CD4-positive, alpha-beta T cell (primary cell): ENCODE measurements around the gene PLBD2. TPM values are rescaled to one million over a fixed set of nuclear protein-coding genes. Genes with fewer than 3 reads are reported as not detected.

Experiments
- ATAC-seq: fragments of 200-7000 bp; cut with Tn5 transposase; one replicate; pipeline ENCODE4 v1.10.0; 2022; ENCODE audit warnings: mild to moderate bottlenecking; ENCODE audit not compliant: poor library complexity
- CTCF ChIA-PET: fragments of 350-600 bp; sonication (Branson Sonifier 250); formaldehyde crosslinking; loops from one replicate; lab custom pipeline; 2021; ENCODE audit warnings: antibody characterized with exemption, inconsistent platforms; lab: Charles Lee
- POLR2A ChIA-PET: fragments of 350-600 bp; sonication (Branson Sonifier 250); formaldehyde crosslinking; loops from one replicate; lab custom pipeline; 2021; ENCODE audit warnings: antibody characterized with exemption, inconsistent platforms; lab: Charles Lee
- DNase-seq, 14 experiments: peaks; one replicate each; pipeline ENCODE4 v3.0.0-alpha.2; 2013 to 2020; ENCODE audit warnings: mixed read lengths in 2 of 14
- H3K27ac ChIP-seq, 2 donors: one replicate each; pipeline versions ENCODE4 v1.5.1 to v1.7.0; 2013; ENCODE audit warnings: low read length in 2 of 2, low read depth in 1 of 2, mild to moderate bottlenecking in 1 of 2
- H3K27me3 ChIP-seq, 2 experiments: 1 replicate in 1 of 2; 2 replicates in 1 of 2; pipeline versions ENCODE4 v1.6.1 to v1.7.0; 2013; ENCODE audit warnings: low read length in 2 of 2, control low read depth in 1 of 2, mild to moderate bottlenecking in 1 of 2, moderate library complexity in 1 of 2; ENCODE audit not compliant: insufficient read depth in 2 of 2, control insufficient read depth in 1 of 2
- H3K36me3 ChIP-seq: one replicate; pipeline ENCODE4 v1.6.1; 2013; ENCODE audit warnings: low read length, control low read depth; ENCODE audit not compliant: insufficient read depth
- H3K4me1 ChIP-seq: one replicate; pipeline ENCODE4 v1.6.1; 2013; ENCODE audit warnings: low read length, control low read depth; ENCODE audit not compliant: insufficient read depth
- H3K4me3 ChIP-seq: one replicate; pipeline ENCODE4 v1.5.1; 2013; ENCODE audit warnings: mild to moderate bottlenecking, low read length, moderate library complexity
- H3K9me3 ChIP-seq, 2 experiments: 1 replicate in 1 of 2; 2 replicates in 1 of 2; pipeline versions ENCODE4 v1.6.1 to v1.7.0; 2013; ENCODE audit warnings: low read length in 2 of 2, mild to moderate bottlenecking in 2 of 2, control low read depth in 1 of 2, moderate library complexity in 1 of 2; ENCODE audit not compliant: control insufficient read depth in 1 of 2, insufficient read depth in 1 of 2
- H3K27ac Mint-ChIP-seq: one replicate; pipeline ENCODE4 v1.8.0; 2020; ENCODE audit warnings: mixed read lengths
- H3K27me3 Mint-ChIP-seq: one replicate; pipeline ENCODE4 v1.8.0; 2021; ENCODE audit warnings: mixed read lengths
- H3K36me3 Mint-ChIP-seq: one replicate; pipeline ENCODE4 v1.8.0; 2021; ENCODE audit warnings: low read depth, mixed read lengths
- H3K4me1 Mint-ChIP-seq: one replicate; pipeline ENCODE4 v1.8.0; 2021; ENCODE audit warnings: low read depth, mixed read lengths
- H3K4me3 Mint-ChIP-seq: one replicate; pipeline ENCODE4 v1.8.0; 2020; ENCODE audit warnings: mild to moderate bottlenecking, mixed read lengths
- H3K9me3 Mint-ChIP-seq: one replicate; pipeline ENCODE4 v1.8.0; 2020; ENCODE audit warnings: mixed read lengths
- intact Hi-C, 2 experiments: fragments of 100-400 bp; cut with DNase I in 1 of 2; cut with micrococcal nuclease in 1 of 2; formaldehyde crosslinking; loops; one replicate each; pipeline versions ENCODE4 v1.15.1 to v1.9.0; 2023 to 2025; cut with DNase I, micrococcal nuclease
- total RNA-seq, 174 experiments: library from RNA in 2 of 174; stranded (reverse) in 2 of 174; gene quantifications; one replicate each; pipeline ENCODE4 v1.2.3 and lab custom pipeline; 2021 to 2026
- TF ChIP-seq, protein P1 (sequence below): fragments of 200-600 bp; IDR thresholded peaks from one replicate; pipeline ENCODE4 v1.8.0; 2022; ENCODE audit warnings: antibody characterized with exemption, mild to moderate bottlenecking

Gene PLBD2
- total RNA-seq, 2 experiments from 2014 or later, result 10.4 to 12.2 TPM

DNA sequence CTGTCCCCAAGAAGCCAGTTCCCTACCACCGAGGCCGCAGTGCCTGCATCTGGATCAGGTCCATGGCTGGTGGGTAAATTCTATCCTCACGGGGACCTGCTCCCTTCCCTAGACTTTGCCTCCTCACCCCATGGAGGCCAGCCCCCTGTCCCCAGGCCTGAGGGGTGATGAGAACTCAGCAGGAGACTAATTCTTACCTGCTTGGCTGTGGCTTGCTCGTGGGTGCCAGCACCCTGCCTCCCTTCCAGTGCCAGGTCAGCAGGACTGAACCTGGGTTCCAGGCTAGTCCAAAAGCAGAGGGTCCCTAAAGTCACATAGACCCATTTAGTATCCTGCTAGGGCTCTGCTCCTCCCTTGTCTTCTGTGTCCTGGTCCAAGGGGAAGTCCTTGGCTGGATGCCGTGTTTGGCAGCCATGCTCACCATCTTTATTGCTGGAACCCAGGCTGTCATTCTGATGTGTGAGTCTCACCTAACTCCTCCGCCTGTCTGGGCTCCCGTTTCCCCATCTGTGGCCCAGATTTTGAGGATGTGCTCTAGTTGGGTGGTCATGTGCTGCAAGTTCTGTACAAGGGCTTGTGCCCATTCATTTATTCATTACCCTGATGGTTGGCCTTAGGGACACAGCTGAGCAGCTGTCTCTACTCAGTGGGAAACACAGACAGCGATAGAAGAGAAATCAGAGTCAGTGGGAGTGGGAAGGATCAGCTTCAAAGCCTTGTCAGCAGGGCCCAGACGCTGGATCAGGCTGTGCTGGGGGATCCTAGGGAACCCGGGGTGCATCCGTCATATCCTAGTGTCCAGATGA, 949 bp downstream of the PLBD2 start:
- no peaks in the 10 kb centered on the region for H3K27me3 ChIP-seq
- no peaks in the 10 kb centered on the region for H3K9me3 Mint-ChIP-seq
- no peak for ATAC-seq
- H3K9me3 ChIP-seq, result no peaks in the 10 kb centered on the region
- H3K4me1 ChIP-seq, result peaks cover 22% of the 10 kb centered on the region
- TF ChIP-seq, protein P1, sequence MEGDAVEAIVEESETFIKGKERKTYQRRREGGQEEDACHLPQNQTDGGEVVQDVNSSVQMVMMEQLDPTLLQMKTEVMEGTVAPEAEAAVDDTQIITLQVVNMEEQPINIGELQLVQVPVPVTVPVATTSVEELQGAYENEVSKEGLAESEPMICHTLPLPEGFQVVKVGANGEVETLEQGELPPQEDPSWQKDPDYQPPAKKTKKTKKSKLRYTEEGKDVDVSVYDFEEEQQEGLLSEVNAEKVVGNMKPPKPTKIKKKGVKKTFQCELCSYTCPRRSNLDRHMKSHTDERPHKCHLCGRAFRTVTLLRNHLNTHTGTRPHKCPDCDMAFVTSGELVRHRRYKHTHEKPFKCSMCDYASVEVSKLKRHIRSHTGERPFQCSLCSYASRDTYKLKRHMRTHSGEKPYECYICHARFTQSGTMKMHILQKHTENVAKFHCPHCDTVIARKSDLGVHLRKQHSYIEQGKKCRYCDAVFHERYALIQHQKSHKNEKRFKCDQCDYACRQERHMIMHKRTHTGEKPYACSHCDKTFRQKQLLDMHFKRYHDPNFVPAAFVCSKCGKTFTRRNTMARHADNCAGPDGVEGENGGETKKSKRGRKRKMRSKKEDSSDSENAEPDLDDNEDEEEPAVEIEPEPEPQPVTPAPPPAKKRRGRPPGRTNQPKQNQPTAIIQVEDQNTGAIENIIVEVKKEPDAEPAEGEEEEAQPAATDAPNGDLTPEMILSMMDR, result no peak
- peak overlapping the region; percentile 80 for H3K27ac Mint-ChIP-seq
- intact Hi-C loops, result loop anchor here in 1 of 2 experiments (2.0 to 10.0 kb wide), 4 partner anchors 137 to 1995 kb away; partner anchors contain the start of genes DDX54, PHETA1, RITA1 and TPCN1
- H3K36me3 Mint-ChIP-seq, result no peaks in the 10 kb centered on the region
- peak overlapping the region; percentile 52 to 75 for H3K27ac ChIP-seq
- DNase-seq, result peak in 2 of 14 experiments; percentile 35 to 40
- H3K36me3 ChIP-seq, result no peaks in the 10 kb centered on the region
- no peaks in the 10 kb centered on the region for H3K27me3 Mint-ChIP-seq
- peaks cover 24% of the 10 kb centered on the region for H3K4me1 Mint-ChIP-seq
- peak overlapping the region; percentile 88 for H3K4me3 Mint-ChIP-seq
- CTCF ChIA-PET, result no interaction called here
- POLR2A ChIA-PET, result interaction anchor here (1.6 kb wide), 1 partner anchor 24 kb away, joined by 7 read pairs; the partner anchor contains the start of gene SLC8B1
- H3K4me3 ChIP-seq, result peak overlapping the region; percentile 85

DNA sequence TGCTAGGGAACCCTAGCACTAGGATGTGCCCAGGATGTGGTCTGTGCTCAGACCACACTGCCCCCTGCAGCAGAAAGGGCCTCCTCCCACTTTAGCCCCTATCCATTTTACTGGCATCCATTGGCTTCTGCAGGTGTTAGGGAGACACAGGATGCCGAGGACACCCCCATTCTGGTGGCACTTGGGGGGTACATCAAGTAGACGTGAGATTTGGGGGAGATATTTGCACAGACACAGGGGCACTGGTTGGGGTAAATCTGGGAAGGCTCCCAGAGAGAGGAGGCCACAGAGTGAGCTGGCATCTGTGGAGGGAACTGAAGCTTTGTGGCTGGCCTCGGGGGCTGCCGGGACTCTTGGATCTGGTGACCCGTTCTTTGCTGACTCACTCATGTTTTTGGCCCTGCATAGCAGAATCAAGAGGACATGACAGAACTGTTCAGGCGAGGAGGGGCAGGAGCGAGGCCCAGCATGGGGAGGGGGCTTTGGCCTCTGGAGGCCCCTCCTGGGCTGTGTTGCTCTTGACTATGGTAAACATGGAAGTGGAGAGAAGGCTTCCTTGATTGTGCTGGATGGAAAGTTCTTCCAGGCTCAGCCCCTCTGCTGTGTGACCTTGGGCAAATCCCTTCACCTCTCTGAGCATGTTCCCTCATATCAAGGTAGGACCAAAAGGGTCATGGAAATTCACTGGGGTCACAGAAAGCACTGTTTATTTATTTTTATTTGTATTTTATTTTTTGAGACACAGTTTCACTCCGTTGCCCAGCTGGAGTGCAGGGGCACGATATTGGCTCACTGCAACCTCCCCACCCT, 1.8 kb downstream of the PLBD2 start:
- peaks cover 24% of the 10 kb centered on the region for H3K4me1 Mint-ChIP-seq
- H3K36me3 ChIP-seq, result no peaks in the 10 kb centered on the region
- ChIA-PET POLR2A (no interaction called here), CTCF (no interaction called here)
- H3K9me3 Mint-ChIP-seq, result no peaks in the 10 kb centered on the region
- peak in 2 of 14 experiments; percentile 35 to 42 for DNase-seq
- H3K27me3 Mint-ChIP-seq, result no peaks in the 10 kb centered on the region
- intact Hi-C loops, result loop anchor here in 1 of 2 experiments (2.0 to 10.0 kb wide), 4 partner anchors 138 to 1995 kb away; partner anchors contain the start of genes DDX54, PHETA1, RITA1 and TPCN1
- no peak overlapping the region for H3K4me3 ChIP-seq
- H3K27me3 ChIP-seq, result no peaks in the 10 kb centered on the region
- H3K9me3 ChIP-seq, result no peaks in the 10 kb centered on the region
- no peak for ATAC-seq
- H3K4me1 ChIP-seq, result peaks cover 22% of the 10 kb centered on the region
- TF ChIP-seq, protein P1, result no peak
- H3K27ac ChIP-seq, result no peak overlapping the region
- peak overlapping the region; percentile 80 for H3K27ac Mint-ChIP-seq
- peak overlapping the region; percentile 88 for H3K4me3 Mint-ChIP-seq
- H3K36me3 Mint-ChIP-seq, result no peaks in the 10 kb centered on the region

DNA sequence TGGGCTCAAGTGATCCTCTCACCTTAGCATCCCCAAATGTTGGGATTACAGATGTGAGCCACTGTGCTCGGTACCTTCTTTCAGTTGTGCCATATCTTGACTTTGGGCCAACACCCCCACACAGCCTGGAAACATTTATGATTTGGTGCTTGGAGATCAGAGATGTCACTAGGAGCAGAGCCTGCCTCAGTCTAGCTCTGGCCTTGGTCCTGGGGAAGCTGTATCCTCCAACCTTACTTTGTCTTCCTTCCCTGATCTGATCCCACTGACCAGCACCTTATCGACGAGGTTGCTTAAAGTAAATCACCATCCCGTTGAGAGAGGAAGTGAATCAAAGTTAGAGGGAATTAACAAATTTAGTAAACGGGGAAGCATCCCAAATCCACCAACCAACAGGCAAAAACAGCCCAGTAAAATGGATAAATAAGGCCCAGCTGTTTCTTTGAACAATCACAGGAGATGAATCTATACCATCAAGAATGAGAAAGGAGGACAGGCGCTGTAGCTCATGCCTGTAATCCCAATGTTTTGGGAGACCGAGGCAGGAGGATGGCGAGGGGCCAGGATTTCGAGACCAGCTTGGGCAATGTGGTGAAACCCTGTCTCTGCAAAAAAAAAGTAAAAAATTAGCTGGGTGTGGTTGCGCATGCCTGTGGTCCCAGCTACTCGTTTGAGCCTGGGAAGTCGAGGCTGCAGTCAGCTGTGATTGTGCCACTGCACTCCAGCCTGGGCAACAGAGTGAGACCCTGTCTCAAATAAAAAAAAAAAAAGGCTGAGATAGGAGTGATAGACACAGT, 3.4 kb downstream of the PLBD2 start:
- Mint-ChIP-seq H3K4me1 (peaks cover 29% of the 10 kb centered on the region), H3K36me3 (peaks cover 10% of the 10 kb centered on the region), H3K4me3 (peak overlapping the region; percentile 7), H3K27me3 (no peaks in the 10 kb centered on the region), H3K27ac (peak overlapping the region; percentile 8), H3K9me3 (no peaks in the 10 kb centered on the region)
- ChIA-PET CTCF (no interaction called here), POLR2A (no interaction called here)
- Histone ChIP-seq H3K4me3 (no peak overlapping the region), H3K4me1 (peaks cover 22% of the 10 kb centered on the region), H3K27ac (no peak overlapping the region), H3K9me3 (no peaks in the 10 kb centered on the region), H3K27me3 (no peaks in the 10 kb centered on the region), H3K36me3 (no peaks in the 10 kb centered on the region)
- ATAC-seq (no peak), DNase-seq (no peak)
- TF ChIP-seq, protein P1, result no peak
- intact Hi-C loops, result no loop called here
